Panc1 (cell line): Measurements from ENCODE around the gene CREBL2. TPM values are rescaled to one million over a fixed set of nuclear protein-coding genes. Genes with fewer than 3 reads are reported as not detected.

Experiments used
- ATAC-seq: fragments of 200-7000 bp; cut with Tn5 transposase; 2 replicates; pipeline ENCODE4 v1.9.1; 2020; ENCODE audit warnings: mild to moderate bottlenecking, moderate library complexity
- BruUV-seq: library from RNA; stranded (reverse); fragments of 400-500 nt; replicated peaks from 2 replicates; lab custom pipeline; 2021; lab: Mats Ljungman, UMichigan
- CTCF ChIA-PET: fragments of 300-600 bp; sonication (Branson Sonifier 250); formaldehyde crosslinking; loops from one replicate; lab custom pipeline; 2022; ENCODE audit warnings: antibody characterized with exemption; lab: Charles Lee
- POLR2A ChIA-PET: fragments of 300-600 bp; sonication (Branson Sonifier 250); formaldehyde crosslinking; loops from one replicate; lab custom pipeline; 2022; ENCODE audit warnings: antibody characterized with exemption; lab: Charles Lee
- DNase-seq: peaks from one replicate; pipeline ENCODE4 v3.0.0-alpha.2; 2010; ENCODE audit warnings: low read depth, low spot score
- H3K27ac ChIP-seq: 2 replicates; pipeline ENCODE4 v1.5.1; 2011; ENCODE audit warnings: mild to moderate bottlenecking, low read length, inconsistent platforms
- H3K27me3 ChIP-seq: fragments of 200-500 bp; sonication (Bioruptor generic); 2 replicates; pipeline ENCODE4 v1.6.0; 2014; ENCODE audit warnings: low read length, inconsistent platforms; ENCODE audit not compliant: control insufficient read depth, insufficient read depth
- H3K36me3 ChIP-seq: fragments of 200-500 bp; sonication (Bioruptor generic); 2 replicates; pipeline ENCODE4 v1.5.1; 2014; ENCODE audit warnings: inconsistent platforms, mild to moderate bottlenecking, low read length, moderate library complexity; ENCODE audit not compliant: control insufficient read depth, insufficient read depth
- H3K4me1 ChIP-seq: 2 replicates; pipeline ENCODE4 v1.5.1; 2011; ENCODE audit warnings: inconsistent platforms, mild to moderate bottlenecking, low read length, moderate library complexity; ENCODE audit not compliant: control insufficient read depth, insufficient read depth
- H3K4me3 ChIP-seq, 2 experiments: 2 replicates each; pipeline ENCODE4 v1.5.1; 2011 to 2012; ENCODE audit warnings: low read depth in 2 of 2, low read length in 2 of 2, mild to moderate bottlenecking in 2 of 2, inconsistent platforms in 1 of 2, moderate library complexity in 1 of 2
- H3K9me3 ChIP-seq: fragments of 200-500 bp; sonication (Bioruptor generic); 2 replicates; pipeline ENCODE4 v1.5.1; 2014; ENCODE audit warnings: low read depth, mild to moderate bottlenecking, inconsistent platforms, low read length, moderate library complexity; ENCODE audit not compliant: control insufficient read depth, insufficient read depth
- CTCF ChIP-seq: fragments of 450-650 bp; IDR thresholded peaks from 2 replicates; pipeline ENCODE4 v1.5.1; 2017; ENCODE audit warnings: mild to moderate bottlenecking
- POLR2AphosphoS5 ChIP-seq: IDR thresholded peaks from 2 replicates; pipeline ENCODE4 v1.6.1; 2012; ENCODE audit warnings: mild to moderate bottlenecking, low read depth, low read length, moderate library complexity
- REST ChIP-seq, 2 experiments: IDR thresholded peaks; 2 replicates each; pipeline ENCODE4 v1.6.1; 2011 to 2012; ENCODE audit warnings: low read depth in 2 of 2, control low read depth in 1 of 2, low read length in 1 of 2, mild to moderate bottlenecking in 1 of 2, moderate library complexity in 1 of 2; ENCODE audit not compliant: insufficient read depth in 1 of 2
- SIN3A ChIP-seq: IDR thresholded peaks from 2 replicates; pipeline ENCODE4 v1.6.1; 2012; ENCODE audit warnings: low read depth, mild to moderate bottlenecking, low read length, moderate library complexity, borderline replicate concordance; ENCODE audit not compliant: insufficient read depth
- TCF7L2 ChIP-seq: IDR thresholded peaks from 2 replicates; pipeline ENCODE4 v1.6.1; 2011; ENCODE audit warnings: mild to moderate bottlenecking, low read depth, low read length, inconsistent platforms
- in situ Hi-C: cut with HindIII; loops from 2 replicates; pipeline ENCODE4 v1.10.0; 2016; ENCODE audit warnings: low sequenced_read_pairs, low pct_unique_long_range_greater_than_20kb
- intact Hi-C: fragments of 100-400 bp; cut with micrococcal nuclease; formaldehyde crosslinking; loops from one replicate; pipeline ENCODE4 v1.10.0; 2022; ENCODE audit not compliant: unreplicated experiment
- total RNA-seq: library from RNA; stranded (reverse); gene quantifications from one replicate; pipeline ENCODE4 v1.2.1, GENCODE V29; 2021; ENCODE audit not compliant: unreplicated experiment

Gene CREBL2
- total RNA-seq, 1 experiment from 2014 or later, result 13.6 TPM

GRCh38 chr12:12663644-12664294 lies 52.1 kb downstream of the CREBL2 start:
- ChIA-PET POLR2A (interaction anchor here (0.5 kb wide), 1 partner anchor 304 kb away, joined by 5 read pairs; no protein-coding TSS in a partner anchor), CTCF (no interaction called here)
- H3K4me3 ChIP-seq, result no peak overlapping the region
- no peak overlapping the region for H3K27ac ChIP-seq
- ATAC-seq (no peak), DNase-seq (no peak)
- intact Hi-C loops, result no loop called here
- no TSS peak for BruUV-seq
- H3K4me1 ChIP-seq, result no peaks in the 10 kb centered on the region
- H3K36me3 ChIP-seq, result no peaks in the 10 kb centered on the region
- H3K27me3 ChIP-seq, result no peaks in the 10 kb centered on the region
- TF ChIP-seq REST (IDR thresholded peaks at IDR 0.05; ENCODE audit: insufficient read depth in 1 of 2, low read depth in 2 of 2, low read length in 1 of 2), result no peak
- in situ Hi-C loops, result no loop called here
- H3K9me3 ChIP-seq, result no peaks in the 10 kb centered on the region

- intact Hi-C loops (no loop called here), in situ Hi-C loops (no loop called here)
- Histone ChIP-seq H3K9me3 (no peaks in the 10 kb centered on the region), H3K4me3 (no peak overlapping the region), H3K27ac (no peak overlapping the region), H3K36me3 (no peaks in the 10 kb centered on the region), H3K4me1 (no peaks in the 10 kb centered on the region), H3K27me3 (no peaks in the 10 kb centered on the region)
- TF ChIP-seq TCF7L2 (no peak), CTCF (no peak), SIN3A (no peak), POLR2AphosphoS5 (no peak), REST (IDR thresholded peaks at IDR 0.05; ENCODE audit: insufficient read depth in 1 of 2, low read depth in 2 of 2, low read length in 1 of 2) (no peak)
- BruUV-seq, result no TSS peak
- ChIA-PET CTCF (no interaction called here), POLR2A (no interaction called here)
- DNase-seq (no peak), ATAC-seq (no peak)
Observed at GRCh38 chr12:12665194-12665593, 53.5 kb downstream of the CREBL2 start.
